MV-4-11 (cell line): ENCODE measurements around the gene GNLY.
"Not testable (repeated sequence)": the region's sequence is repeated elsewhere in the genome, so short reads cannot be mapped to it uniquely, and the experiment has no call there.

ENCODE experiments used
- DNase-seq: peaks from one replicate; lab custom pipeline; 2025; lab: John Stamatoyannopoulos, UW

The GNLY gene

GRCh38 chr2:85665264-85665937 is 28.8 kb upstream of the GNLY start:
- no peak for DNase-seq

GRCh38 chr2:85666016-85666415 is 28.1 kb upstream of the GNLY start:
- no peak for DNase-seq

- DNase-seq = peak; percentile 61
These were observed 27.5 kb upstream of the GNLY start for GRCh38 chr2:85666435-85667316.

- no peak for DNase-seq
These were observed 26.6 kb upstream of the GNLY start for GRCh38 chr2:85667561-85668008.

- DNase-seq = no peak
These were observed 25.9 kb upstream of the GNLY start, which contains the start of gene SFTPB for GRCh38 chr2:85668009-85668856. SFTPB (minus strand) TSS chr2:85668199; CDS start chr2:85668183, 16 bp downstream.

- DNase-seq = no peak
These were observed 25.4 kb upstream of the GNLY start for GRCh38 chr2:85668857-85669142.

GRCh38 chr2:85669549-85669948 is 24.6 kb upstream of the GNLY start:
- peak; percentile 64 for DNase-seq

- not testable (repeated sequence) for DNase-seq
These were observed 23.7 kb upstream of the GNLY start for GRCh38 chr2:85670416-85670815.

GRCh38 chr2:85672456-85672855 is 21.7 kb upstream of the GNLY start:
- DNase-seq = peak; percentile 82

- no peak for DNase-seq
These were observed 20.3 kb upstream of the GNLY start for GRCh38 chr2:85673716-85674375.

GRCh38 chr2:85674417-85674816 is 19.7 kb upstream of the GNLY start:
- peak; percentile 49 for DNase-seq

GRCh38 chr2:85675427-85675826 is 18.7 kb upstream of the GNLY start:
- no peak for DNase-seq

GRCh38 chr2:85675866-85676548 is 18.2 kb upstream of the GNLY start:
- no peak for DNase-seq

GRCh38 chr2:85678377-85678776 is 15.8 kb upstream of the GNLY start:
- DNase-seq = no peak

- peak; percentile 29 for DNase-seq
These were observed 15.1 kb upstream of the GNLY start for GRCh38 chr2:85678794-85679672.

- no peak for DNase-seq
These were observed 13.3 kb upstream of the GNLY start for GRCh38 chr2:85680707-85681371.

GRCh38 chr2:85681372-85681763 is 12.8 kb upstream of the GNLY start:
- no peak for DNase-seq

GRCh38 chr2:85681776-85682175 is 12.4 kb upstream of the GNLY start:
- DNase-seq = no peak

- DNase-seq = no peak
These were observed 11.8 kb upstream of the GNLY start for GRCh38 chr2:85682378-85682777.

GRCh38 chr2:85684380-85684779 is 9.8 kb upstream of the GNLY start:
- DNase-seq = no peak
